HG03159 (cell line): ENCODE measurements around the gene DLL3.

Source experiments
- ATAC-seq: cut with Tn5 transposase; IDR thresholded peaks from one replicate; pipeline ENCODE4 v1.9.1; 2021; ENCODE audit warnings: mild to moderate bottlenecking, moderate library complexity; ENCODE audit not compliant: unreplicated experiment

The DLL3 gene

GRCh38 chr19:39481676-39482075 is 17.1 kb upstream of the DLL3 start:
- ATAC-seq = no peak

GRCh38 chr19:39483141-39483540 is 15.6 kb upstream of the DLL3 start:
- ATAC-seq = no peak

DNA sequence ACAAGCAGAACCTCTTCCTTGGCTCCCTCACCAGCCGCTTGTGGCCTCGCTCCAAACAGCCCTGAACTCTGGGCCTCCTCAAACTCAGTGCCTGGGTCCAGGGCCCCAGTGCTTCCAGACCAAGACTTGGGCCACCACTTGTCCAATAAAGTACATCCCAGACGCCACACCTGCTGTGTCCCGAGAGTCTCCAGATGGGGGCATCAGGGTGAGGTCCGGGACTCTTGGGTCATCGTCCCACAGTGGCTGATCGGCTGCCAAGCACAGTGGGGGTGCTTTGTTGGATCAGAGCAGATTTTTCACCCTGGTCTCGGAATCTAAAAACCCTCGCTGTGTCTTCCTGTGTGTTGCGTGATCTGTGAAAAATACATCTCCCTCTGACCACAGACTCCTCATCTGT is 9.0 kb upstream of the DLL3 start:
- no peak for ATAC-seq

DNA sequence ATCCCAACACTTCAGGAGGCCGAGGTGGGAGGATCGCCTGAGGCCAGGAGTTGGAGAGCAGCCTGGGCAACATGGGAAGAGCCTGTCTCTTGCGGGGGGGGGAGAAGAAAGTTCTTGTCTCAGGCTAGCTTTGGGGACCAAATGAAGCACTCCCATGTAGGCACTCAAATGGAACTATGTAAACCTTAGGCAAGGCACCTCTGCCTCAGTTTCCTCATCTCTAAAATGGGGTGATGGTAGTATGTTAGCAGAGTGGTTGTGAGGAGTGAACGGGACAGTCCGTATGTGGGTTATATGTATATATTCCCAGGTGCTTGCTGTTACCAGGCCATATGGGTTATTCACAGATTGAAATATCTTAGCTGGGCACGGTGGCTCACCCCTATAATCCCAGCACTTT is 6.5 kb upstream of the DLL3 start:
- no peak for ATAC-seq

DNA sequence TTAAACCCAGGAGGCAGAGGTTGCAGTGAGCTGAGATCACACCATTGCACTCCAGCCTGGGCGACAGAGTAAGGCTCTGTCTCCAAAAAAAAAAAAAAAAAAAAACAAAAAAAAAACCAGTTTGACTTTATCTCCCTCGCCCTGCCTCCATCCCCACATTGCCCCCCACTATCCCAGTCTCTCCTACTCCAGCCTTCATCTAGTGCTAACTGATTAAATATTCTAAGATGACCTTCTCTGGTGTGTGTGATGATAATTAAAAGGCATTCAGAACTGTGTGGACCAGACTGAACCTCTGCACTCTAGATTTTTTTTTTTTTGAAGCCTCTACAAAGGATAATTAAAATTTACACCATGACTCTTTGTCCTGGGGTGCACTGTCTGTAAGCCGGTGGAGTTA is 6.0 kb upstream of the DLL3 start:
- ATAC-seq = no peak

GRCh38 chr19:39494661-39495060 is 4.1 kb upstream of the DLL3 start:
- no peak for ATAC-seq

DNA sequence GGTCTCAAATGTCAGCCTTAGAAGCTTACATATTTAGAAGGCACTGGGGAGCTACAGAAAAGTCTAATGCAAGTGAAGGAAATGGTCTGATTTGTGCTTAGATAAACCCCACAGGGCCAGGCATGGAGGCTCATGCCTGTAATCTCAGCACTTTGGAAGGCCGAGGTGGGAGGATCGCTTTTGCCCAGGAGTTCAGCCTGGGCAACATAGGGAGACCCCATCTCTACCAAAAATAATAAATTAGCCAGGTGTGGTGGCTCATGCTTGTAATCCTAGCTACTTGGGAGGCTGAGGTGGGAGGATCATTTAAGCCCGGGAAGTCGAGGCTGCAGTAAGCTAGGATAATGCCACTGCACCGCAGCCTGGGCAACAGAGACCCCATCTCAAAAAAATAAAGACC is 2.7 kb upstream of the DLL3 start:
- no peak for ATAC-seq

DNA sequence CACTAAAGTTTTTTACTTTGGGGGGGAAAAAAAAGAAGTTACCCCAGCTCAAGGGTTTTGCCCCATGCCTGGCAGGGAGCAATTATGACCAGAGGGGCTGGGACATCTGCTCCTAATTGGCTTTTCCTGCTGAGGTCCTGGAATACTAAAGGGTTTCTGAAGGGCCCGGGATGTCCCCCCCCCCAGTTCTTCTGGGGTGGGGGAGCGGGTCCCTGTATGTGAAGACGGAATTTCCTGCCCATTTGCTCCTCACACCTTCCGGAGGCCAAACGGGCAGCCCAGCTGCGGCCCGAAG is 1.1 kb upstream of the DLL3 start:
- no peak for ATAC-seq

DNA sequence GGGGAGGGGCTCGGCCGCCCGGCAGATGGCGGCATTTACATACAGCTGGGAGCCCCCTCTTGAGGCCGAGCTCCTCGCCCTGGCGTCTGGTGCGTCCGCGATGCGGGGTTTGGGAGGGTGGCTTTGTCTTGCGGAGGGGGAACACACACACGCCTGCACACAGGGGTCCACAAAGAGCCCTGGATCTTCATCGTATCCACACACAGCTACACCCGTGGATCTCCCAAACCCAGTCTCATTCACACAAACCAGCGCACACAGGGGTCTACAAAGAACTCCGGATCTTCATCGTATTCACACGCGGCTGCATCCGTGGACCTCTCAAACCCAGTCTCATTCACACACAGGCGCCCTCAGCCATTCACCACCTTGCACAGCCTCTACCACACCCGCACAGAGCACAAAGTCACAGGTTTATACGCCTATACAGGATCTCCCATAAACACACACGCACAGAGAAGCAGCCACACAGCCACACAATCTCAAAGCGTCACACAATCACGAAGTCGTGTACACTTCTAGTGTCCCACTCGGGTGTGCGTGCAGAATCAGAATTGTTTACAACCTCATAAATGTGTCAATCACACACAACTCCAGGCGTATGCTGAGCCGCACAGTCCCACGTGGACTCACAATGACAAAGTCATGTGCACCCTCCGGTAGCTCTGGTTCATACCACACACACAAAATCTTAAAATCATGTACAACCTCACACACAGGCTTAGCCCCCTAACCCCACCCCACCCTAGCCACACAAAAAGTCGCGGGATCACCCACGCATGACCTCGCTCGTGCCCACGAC is 550 bp upstream of the DLL3 start:
- no peak for ATAC-seq

- no peak for ATAC-seq
These were observed 1.2 kb downstream of the DLL3 start for GRCh38 chr19:39499932-39500331.

- no peak for ATAC-seq
These were observed 1.8 kb downstream of the DLL3 start for GRCh38 chr19:39500543-39500942.

DNA sequence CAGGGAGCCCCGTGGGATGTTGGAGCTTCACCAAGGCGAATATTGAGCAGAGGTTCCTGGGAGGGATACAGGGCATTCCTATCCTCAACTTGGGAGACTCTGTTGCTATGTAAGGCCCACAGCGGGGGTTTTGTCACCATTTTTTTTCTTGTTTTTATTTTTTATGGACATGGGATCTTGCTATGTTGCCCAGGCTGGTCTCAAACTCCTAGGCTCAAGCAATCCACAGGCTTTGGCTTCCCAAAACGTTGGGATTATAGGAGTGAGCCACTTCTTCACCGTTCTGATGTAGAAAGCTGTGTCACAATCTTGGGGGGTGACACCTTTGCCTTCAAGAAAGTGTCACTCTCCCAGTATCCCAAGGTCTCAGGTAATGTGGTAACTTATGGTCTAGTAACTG is 2.6 kb downstream of the DLL3 start:
- ATAC-seq = no peak

DNA sequence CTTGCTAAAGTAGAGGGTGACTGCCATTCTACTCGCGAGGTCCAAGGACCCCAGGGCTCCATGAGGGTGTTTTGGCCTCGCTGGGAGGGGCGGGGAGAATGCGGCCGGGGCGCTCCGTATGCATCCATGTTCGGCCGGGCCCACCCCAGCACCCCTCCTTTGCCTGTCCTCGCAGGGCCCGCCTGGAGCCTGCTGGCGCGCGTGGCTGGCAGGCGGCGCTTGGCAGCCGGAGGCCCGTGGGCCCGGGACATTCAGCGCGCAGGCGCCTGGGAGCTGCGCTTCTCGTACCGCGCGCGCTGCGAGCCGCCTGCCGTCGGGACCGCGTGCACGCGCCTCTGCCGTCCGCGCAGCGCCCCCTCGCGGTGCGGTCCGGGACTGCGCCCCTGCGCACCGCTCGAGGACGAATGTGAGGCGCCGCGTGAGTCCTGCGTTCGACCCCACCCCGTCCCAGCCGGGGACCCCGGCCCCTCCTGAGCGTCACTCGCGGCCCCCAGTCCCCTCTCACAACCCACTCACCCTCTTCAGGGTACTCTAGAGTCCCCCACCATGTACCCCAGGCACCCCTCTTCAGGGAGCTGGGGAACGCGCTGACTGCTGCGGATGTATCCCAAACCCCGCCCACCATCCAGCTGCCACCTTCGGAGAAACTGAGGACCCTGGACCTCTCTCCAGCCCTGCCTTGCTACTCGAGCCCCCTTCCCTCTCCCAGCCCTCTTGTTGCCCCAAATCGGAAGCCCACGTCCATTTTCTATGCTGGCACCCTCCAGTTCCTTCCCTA is 4.1 kb downstream of the DLL3 start:
- no peak for ATAC-seq

DNA sequence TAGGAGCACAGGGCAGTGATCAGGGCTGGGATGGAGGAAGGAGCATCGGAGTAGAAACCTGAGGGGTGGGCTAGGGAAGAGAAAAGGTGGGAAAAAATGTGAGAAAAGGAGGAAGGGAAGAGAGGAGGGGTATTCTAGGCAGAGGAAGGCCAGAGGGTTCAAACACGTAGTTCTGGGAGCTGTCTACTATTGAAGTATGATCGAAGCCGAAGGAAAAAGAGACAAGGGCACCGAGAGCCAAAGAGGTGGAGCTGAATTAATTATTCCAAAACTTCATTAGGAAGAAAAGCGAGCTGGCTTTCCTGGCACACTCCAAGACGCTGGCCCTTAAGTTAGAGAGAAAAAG is 7.8 kb downstream of the DLL3 start:
- ATAC-seq = no peak

GRCh38 chr19:39506944-39507714 is 8.4 kb downstream of the DLL3 start:
- ATAC-seq = no peak

- ATAC-seq = no peak
These were observed 9.1 kb downstream of the DLL3 start for GRCh38 chr19:39507715-39508364.

DNA sequence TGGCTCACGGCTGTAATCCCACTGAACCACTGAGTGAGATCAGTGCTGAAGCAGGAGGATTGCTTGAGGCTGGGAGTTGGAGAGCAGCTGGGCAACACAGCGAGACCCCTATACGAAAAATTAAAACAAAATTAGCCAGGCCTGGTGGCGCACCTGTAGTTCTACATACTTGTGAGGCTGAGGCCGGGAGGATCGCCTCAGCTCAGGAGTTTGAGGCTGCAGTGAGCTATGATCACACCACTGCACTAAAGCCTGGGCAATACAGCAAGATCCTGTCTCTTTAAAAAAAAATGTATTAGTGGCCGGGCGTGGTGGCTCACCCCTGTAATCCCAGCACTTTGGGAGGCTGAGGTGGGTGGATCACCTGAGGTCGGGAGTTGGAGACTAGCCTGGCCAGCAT is 9.9 kb downstream of the DLL3 start:
- no peak for ATAC-seq

DNA sequence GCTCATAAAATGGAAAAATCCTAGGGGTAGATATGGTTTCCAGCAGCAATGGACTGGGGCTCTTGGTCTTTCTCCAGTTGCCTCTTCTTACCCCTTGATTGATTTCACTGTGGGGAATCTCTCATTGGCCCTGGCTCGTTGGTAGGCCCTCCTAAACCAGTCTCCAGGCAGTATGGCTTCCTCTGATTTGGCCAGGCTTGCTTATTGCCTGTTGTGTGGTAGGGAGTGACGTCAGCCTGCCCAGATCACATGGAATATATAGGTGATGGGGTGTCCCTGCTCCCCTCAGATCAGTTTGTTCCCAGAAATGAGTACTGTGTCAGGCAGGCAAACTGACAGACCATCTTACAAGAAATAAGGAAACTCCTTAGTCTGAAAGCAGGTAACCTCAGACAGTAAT is 10.5 kb downstream of the DLL3 start:
- ATAC-seq = no peak

GRCh38 chr19:39512988-39513387 is 14.2 kb downstream of the DLL3 start:
- ATAC-seq = no peak

DNA sequence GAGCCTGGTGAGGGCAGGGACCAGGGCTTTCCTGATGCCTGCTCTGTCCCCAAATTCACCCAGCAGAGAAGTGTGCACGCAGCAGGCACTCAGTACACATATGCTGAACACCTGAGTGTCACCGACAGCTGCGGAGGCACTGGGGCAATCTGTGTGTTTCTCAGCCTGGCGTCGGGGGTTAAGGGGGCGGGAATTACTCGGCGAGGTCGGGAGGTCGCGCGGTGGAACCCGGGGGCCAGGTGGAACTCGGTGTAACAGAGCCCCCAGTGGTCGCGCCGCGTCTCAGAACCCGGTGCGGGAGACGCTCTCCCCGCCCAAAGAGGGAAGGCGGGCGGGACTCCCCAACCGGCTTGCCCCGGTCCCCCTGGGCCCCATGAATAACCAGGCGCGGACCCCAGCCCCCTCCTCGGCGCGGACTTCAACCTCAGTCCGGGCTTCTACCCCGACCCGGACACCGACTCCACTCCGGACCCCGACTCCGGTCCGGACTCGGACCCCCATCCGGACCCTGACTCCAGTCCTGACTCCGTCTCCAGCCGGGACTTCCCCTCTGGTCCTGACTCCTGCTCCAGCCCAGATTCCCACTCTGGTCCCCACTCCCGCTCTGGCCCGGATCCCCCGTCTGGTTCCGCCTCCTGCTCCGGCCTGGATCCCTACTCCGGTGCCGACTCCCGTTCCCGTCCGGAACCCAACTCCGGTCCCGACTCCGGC is 16.2 kb downstream of the DLL3 start, which contains the start of gene SELENOV:
Gene SELENOV (plus strand): TSS at position 300 of the 711 bp plus-strand sequence. CDS start 74 bp downstream, at position 374.
- ATAC-seq = no peak
